A673 (cell line): ENCODE data around the gene MAP3K13.

ENCODE experiments used
- CTCF ChIP-seq: fragments of 300-800, 200-600 bp; sonication (generic); conservative IDR thresholded peaks from 2 replicates; pipeline ENCODE4 v1.5.1; 2017; ENCODE audit warnings: low read depth, mild to moderate bottlenecking, antibody characterized with exemption, low read length, moderate library complexity, mixed read lengths
- EZH2 ChIP-seq: fragments of 200-600 bp; sonication (generic); IDR thresholded peaks from 2 replicates; pipeline ENCODE4 v1.6.1; 2017; ENCODE audit warnings: borderline replicate concordance, low read depth, mild to moderate bottlenecking, mixed read lengths, antibody characterized with exemption, low read length; ENCODE audit not compliant: poor library complexity, severe bottlenecking

DNA sequence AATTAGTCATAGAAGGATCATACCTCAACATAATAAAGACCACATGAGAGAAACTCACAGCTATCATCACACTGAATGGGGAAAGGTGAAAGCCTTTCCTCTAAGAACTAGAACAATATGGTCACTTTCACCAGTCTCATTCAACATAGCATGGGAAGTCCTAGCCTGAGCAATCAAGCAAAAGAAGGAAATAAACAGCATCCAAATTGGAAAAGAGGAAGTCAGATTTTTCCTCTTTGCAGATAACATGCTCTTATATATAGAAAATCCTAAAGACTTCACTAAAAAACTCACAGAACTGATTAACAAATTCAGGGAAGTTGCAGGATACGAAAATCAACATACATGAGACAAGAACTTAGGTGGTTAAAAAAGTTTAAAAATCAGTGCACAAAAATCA is 24.7 kb downstream of the MAP3K13 start:
- TF ChIP-seq CTCF (no peak), EZH2 (no peak)
